SJCRH30 (cell line): ENCODE data around the gene SYNE2. TPM values are rescaled to one million over a fixed set of nuclear protein-coding genes. Genes with fewer than 3 reads are reported as not detected.

Experiments
- DNase-seq, 2 experiments: peaks; one replicate each; pipeline ENCODE4 v3.0.0-alpha.2; 2015 to 2020
- H3K27ac ChIP-seq: fragments of 250-450 bp; sonication (Bioruptor Pico); 2 replicates; pipeline ENCODE4 v1.5.1; 2020; ENCODE audit warnings: mild to moderate bottlenecking, moderate library complexity
- H3K27me3 ChIP-seq: fragments of 250-450 bp; sonication (Bioruptor Pico); 2 replicates; pipeline ENCODE4 v1.5.1; 2020; ENCODE audit warnings: mild to moderate bottlenecking, moderate library complexity
- H3K36me3 ChIP-seq: fragments of 250-450 bp; sonication (Bioruptor Pico); 2 replicates; pipeline ENCODE4 v1.5.1; 2020; ENCODE audit warnings: mild to moderate bottlenecking, moderate library complexity
- H3K4me1 ChIP-seq: fragments of 250-450 bp; sonication (Bioruptor Pico); 2 replicates; pipeline ENCODE4 v1.5.1; 2020; ENCODE audit warnings: mild to moderate bottlenecking, moderate library complexity
- H3K4me3 ChIP-seq: fragments of 250-450 bp; sonication (Bioruptor Pico); 2 replicates; pipeline ENCODE4 v1.5.1; 2020; ENCODE audit warnings: mild to moderate bottlenecking, moderate library complexity
- H3K9me3 ChIP-seq: fragments of 250-450 bp; sonication (Bioruptor Pico); replicated peaks from 2 replicates; pipeline ENCODE4 v1.5.1; 2020; ENCODE audit warnings: mild to moderate bottlenecking, moderate library complexity
- total RNA-seq: library from RNA; depleted of rRNA; stranded (reverse); fragments of >200 nt; shearing (Covaris generic); gene quantifications from 2 replicates; pipeline ENCODE4 v1.2.3, GENCODE V29; 2014

The SYNE2 gene
- total RNA-seq, 1 experiment from 2014 or later: 48.2 TPM

GRCh38 chr14:63912286-63912685 lies 59.5 kb downstream of the SYNE2 start:
- no peaks in the 10 kb centered on the region for H3K9me3 ChIP-seq
- H3K27ac ChIP-seq: no peak overlapping the region
- no peak overlapping the region for H3K4me3 ChIP-seq
- no peak for DNase-seq
- peaks cover 7% of the 10 kb centered on the region; the same call in 1 of the 2 replicates for H3K36me3 ChIP-seq
- no peaks in the 10 kb centered on the region for H3K27me3 ChIP-seq
- H3K4me1 ChIP-seq: no peaks in the 10 kb centered on the region

GRCh38 chr14:63918411-63918810 lies 65.6 kb downstream of the SYNE2 start:
- peaks cover 6% of the 10 kb centered on the region; the same call in 1 of the 2 replicates for H3K36me3 ChIP-seq
- H3K9me3 ChIP-seq: no peaks in the 10 kb centered on the region
- no peak for DNase-seq
- H3K27me3 ChIP-seq: no peaks in the 10 kb centered on the region
- no peak overlapping the region for H3K27ac ChIP-seq
- H3K4me1 ChIP-seq: no peaks in the 10 kb centered on the region
- H3K4me3 ChIP-seq: no peak overlapping the region

GRCh38 chr14:63922696-63923421 lies 70.1 kb downstream of the SYNE2 start:
- peaks cover 3% of the 10 kb centered on the region; the same call in 1 of the 2 replicates for H3K36me3 ChIP-seq
- no peak for DNase-seq
- H3K27me3 ChIP-seq: no peaks in the 10 kb centered on the region
- no peak overlapping the region for H3K4me3 ChIP-seq
- H3K27ac ChIP-seq: no peak overlapping the region
- peaks cover 9% of the 10 kb centered on the region; the same call in 1 of the 2 replicates for H3K9me3 ChIP-seq
- H3K4me1 ChIP-seq: no peaks in the 10 kb centered on the region

GRCh38 chr14:63923422-63923752 lies 70.6 kb downstream of the SYNE2 start:
- no peak for DNase-seq
- H3K4me1 ChIP-seq: peaks cover 3% of the 10 kb centered on the region
- peaks cover 9% of the 10 kb centered on the region; the same call in 1 of the 2 replicates for H3K9me3 ChIP-seq
- H3K36me3 ChIP-seq: peaks cover 2% of the 10 kb centered on the region; the same call in 1 of the 2 replicates
- no peak overlapping the region for H3K4me3 ChIP-seq
- no peak overlapping the region for H3K27ac ChIP-seq
- no peaks in the 10 kb centered on the region for H3K27me3 ChIP-seq

GRCh38 chr14:63924375-63924774 lies 71.6 kb downstream of the SYNE2 start:
- no peak overlapping the region for H3K4me3 ChIP-seq
- H3K36me3 ChIP-seq: peaks cover 2% of the 10 kb centered on the region; the same call in 1 of the 2 replicates
- peaks cover 11% of the 10 kb centered on the region for H3K4me1 ChIP-seq
- H3K27ac ChIP-seq: no peak overlapping the region
- H3K9me3 ChIP-seq: peaks cover 9% of the 10 kb centered on the region; the same call in 1 of the 2 replicates
- no peak for DNase-seq
- H3K27me3 ChIP-seq: no peaks in the 10 kb centered on the region

- no peak overlapping the region for H3K4me3 ChIP-seq
These were observed 73.8 kb downstream of the SYNE2 start for GRCh38 chr14:63926641-63927040.

GRCh38 chr14:63928744-63929174 lies 76.0 kb downstream of the SYNE2 start:
- H3K9me3 ChIP-seq: peaks cover 9% of the 10 kb centered on the region; the same call in 1 of the 2 replicates
- no peaks in the 10 kb centered on the region for H3K27me3 ChIP-seq
- peaks cover 11% of the 10 kb centered on the region for H3K4me1 ChIP-seq
- H3K36me3 ChIP-seq: peaks cover 2% of the 10 kb centered on the region; the same call in 1 of the 2 replicates
- H3K4me3 ChIP-seq: no peak overlapping the region
- DNase-seq: peak; percentile 47 to 72
- H3K27ac ChIP-seq: peak overlapping the region; percentile 52

More at GRCh38 chr14:63926641-63927040, 73.8 kb downstream of the SYNE2 start:
- H3K9me3 ChIP-seq: peaks cover 9% of the 10 kb centered on the region; the same call in 1 of the 2 replicates
- no peak overlapping the region for H3K27ac ChIP-seq
- peaks cover 2% of the 10 kb centered on the region; the same call in 1 of the 2 replicates for H3K36me3 ChIP-seq
- no peaks in the 10 kb centered on the region for H3K27me3 ChIP-seq
- peaks cover 11% of the 10 kb centered on the region for H3K4me1 ChIP-seq
- no peak for DNase-seq

GRCh38 chr14:63933110-63933509 lies 80.3 kb downstream of the SYNE2 start:
- no peaks in the 10 kb centered on the region for H3K9me3 ChIP-seq
- H3K4me1 ChIP-seq: peaks cover 10% of the 10 kb centered on the region
- H3K27me3 ChIP-seq: no peaks in the 10 kb centered on the region
- DNase-seq: no peak
- no peak overlapping the region for H3K4me3 ChIP-seq
- H3K36me3 ChIP-seq: no peaks in the 10 kb centered on the region
- H3K27ac ChIP-seq: no peak overlapping the region

- DNase-seq: no peak
- no peak overlapping the region for H3K27ac ChIP-seq
- H3K4me3 ChIP-seq: no peak overlapping the region
- H3K4me1 ChIP-seq: peaks cover 4% of the 10 kb centered on the region
- no peaks in the 10 kb centered on the region for H3K36me3 ChIP-seq
- H3K27me3 ChIP-seq: no peaks in the 10 kb centered on the region
- H3K9me3 ChIP-seq: no peaks in the 10 kb centered on the region
These were observed 80.9 kb downstream of the SYNE2 start for GRCh38 chr14:63933711-63934110.

GRCh38 chr14:63938198-63939005 lies 85.6 kb downstream of the SYNE2 start:
- DNase-seq: no peak

GRCh38 chr14:63939006-63939270 lies 86.1 kb downstream of the SYNE2 start:
- H3K27me3 ChIP-seq: no peaks in the 10 kb centered on the region
- no peaks in the 10 kb centered on the region; the same call in 1 of the 2 replicates for H3K36me3 ChIP-seq
- H3K27ac ChIP-seq: no peak overlapping the region
- no peaks in the 10 kb centered on the region for H3K4me1 ChIP-seq
- no peak for DNase-seq
- no peaks in the 10 kb centered on the region for H3K9me3 ChIP-seq
- H3K4me3 ChIP-seq: no peak overlapping the region

More at GRCh38 chr14:63938198-63939005, 85.6 kb downstream of the SYNE2 start:
- Histone ChIP-seq H3K9me3 (no peaks in the 10 kb centered on the region), H3K4me1 (no peaks in the 10 kb centered on the region), H3K4me3 (no peak overlapping the region), H3K27me3 (no peaks in the 10 kb centered on the region), H3K27ac (no peak overlapping the region), H3K36me3 (no peaks in the 10 kb centered on the region; the same call in 1 of the 2 replicates)

GRCh38 chr14:63940387-63940786 lies 87.6 kb downstream of the SYNE2 start:
- no peaks in the 10 kb centered on the region for H3K9me3 ChIP-seq
- DNase-seq: no peak
- H3K36me3 ChIP-seq: no peaks in the 10 kb centered on the region; the same call in none of the 2 replicates
- H3K27me3 ChIP-seq: no peaks in the 10 kb centered on the region
- H3K27ac ChIP-seq: no peak overlapping the region
- no peak overlapping the region for H3K4me3 ChIP-seq
- no peaks in the 10 kb centered on the region for H3K4me1 ChIP-seq

- H3K27ac ChIP-seq: no peak overlapping the region
- H3K9me3 ChIP-seq: no peaks in the 10 kb centered on the region
- no peak overlapping the region for H3K4me3 ChIP-seq
These were observed 88.2 kb downstream of the SYNE2 start for GRCh38 chr14:63941023-63941422.

GRCh38 chr14:63949696-63950095 lies 96.9 kb downstream of the SYNE2 start:
- peaks cover 8% of the 10 kb centered on the region for H3K36me3 ChIP-seq
- no peaks in the 10 kb centered on the region for H3K27me3 ChIP-seq
- no peak for DNase-seq
- H3K27ac ChIP-seq: no peak overlapping the region
- H3K9me3 ChIP-seq: no peaks in the 10 kb centered on the region
- H3K4me1 ChIP-seq: no peaks in the 10 kb centered on the region
- H3K4me3 ChIP-seq: no peak overlapping the region

More at GRCh38 chr14:63941023-63941422, 88.2 kb downstream of the SYNE2 start:
- no peak for DNase-seq
- Histone ChIP-seq H3K36me3 (no peaks in the 10 kb centered on the region; the same call in none of the 2 replicates), H3K27me3 (no peaks in the 10 kb centered on the region), H3K4me1 (no peaks in the 10 kb centered on the region)

- no peaks in the 10 kb centered on the region for H3K27me3 ChIP-seq
These were observed 98.2 kb downstream of the SYNE2 start for GRCh38 chr14:63951021-63951420.

More at GRCh38 chr14:63951021-63951420, 98.2 kb downstream of the SYNE2 start:
- Histone ChIP-seq H3K4me3 (no peak overlapping the region), H3K36me3 (peaks cover 16% of the 10 kb centered on the region), H3K27ac (no peak overlapping the region), H3K9me3 (no peaks in the 10 kb centered on the region), H3K4me1 (no peaks in the 10 kb centered on the region)
- DNase-seq: no peak
